Keratinocyte (primary cell): ENCODE data around the gene SLC6A19. TPM values are rescaled to one million over a fixed set of nuclear protein-coding genes. Genes with fewer than 3 reads are reported as not detected.

Source experiments
- DNase-seq: peaks from one replicate; pipeline ENCODE4 v3.0.0-alpha.2; 2011; ENCODE audit warnings: low read depth, missing footprints, low spot score
- FAIRE-seq: peaks from 2 replicates; lab custom pipeline; 2011; peaks lifted over from hg19 to GRCh38; lab: Jason Lieb, UNC
- H2AFZ ChIP-seq: 2 replicates; pipeline ENCODE4 v1.6.0; 2012; ENCODE audit warnings: low read length, control low read depth, inconsistent platforms; ENCODE audit not compliant: control insufficient read depth
- H3K27ac ChIP-seq: 2 replicates; pipeline ENCODE4 v1.5.1; 2011; ENCODE audit warnings: low read length; ENCODE audit not compliant: control insufficient read depth, insufficient read depth
- H3K27me3 ChIP-seq: 3 replicates; pipeline ENCODE4 v1.6.0; 2011; ENCODE audit warnings: low read length; ENCODE audit not compliant: control insufficient read depth, insufficient read depth; ENCODE audit errors: extremely low read depth
- H3K36me3 ChIP-seq, 2 experiments: 2 replicates in 1 of 2; 3 replicates in 1 of 2; pipeline ENCODE4 v1.5.1; 2011; ENCODE audit warnings: low read length in 2 of 2, mild to moderate bottlenecking in 1 of 2; ENCODE audit not compliant: control insufficient read depth in 2 of 2, insufficient read depth in 2 of 2; ENCODE audit errors: extremely low read depth in 1 of 2
- H3K4me1 ChIP-seq: 3 replicates; pipeline ENCODE4 v1.5.1; 2011; ENCODE audit warnings: low read length; ENCODE audit not compliant: control insufficient read depth, insufficient read depth; ENCODE audit errors: extremely low read depth
- H3K4me2 ChIP-seq: 3 replicates; pipeline ENCODE4 v1.6.0; 2011; ENCODE audit warnings: low read depth, low read length; ENCODE audit not compliant: control insufficient read depth, insufficient read depth; ENCODE audit errors: extremely low read depth
- H3K4me3 ChIP-seq, 3 experiments: fragments of 200-600 bp in 1 of 3; sonication (generic) in 1 of 3; 2 replicates in 2 of 3; 3 replicates in 1 of 3; pipeline ENCODE4 v1.5.1; 2011 to 2016; ENCODE audit warnings: low read length in 3 of 3, mild to moderate bottlenecking in 3 of 3, control low read depth in 2 of 3, inconsistent platforms in 1 of 3, low read depth in 1 of 3, mixed read lengths in 1 of 3, mixed run types in 1 of 3, moderate library complexity in 1 of 3; ENCODE audit not compliant: control insufficient read depth in 2 of 3, insufficient read depth in 2 of 3; ENCODE audit errors: extremely low read depth in 1 of 3
- H3K79me2 ChIP-seq: 2 replicates; pipeline ENCODE4 v1.6.0; 2012; ENCODE audit warnings: low read length; ENCODE audit not compliant: control insufficient read depth, insufficient read depth
- H3K9ac ChIP-seq: 3 replicates; pipeline ENCODE4 v1.6.0; 2011; ENCODE audit warnings: low read length; ENCODE audit not compliant: control insufficient read depth, insufficient read depth; ENCODE audit errors: extremely low read depth
- H3K9me1 ChIP-seq: 3 replicates; pipeline ENCODE4 v1.6.0; 2011; ENCODE audit warnings: low read length; ENCODE audit not compliant: control insufficient read depth, insufficient read depth; ENCODE audit errors: extremely low read depth
- H3K9me3 ChIP-seq: 2 replicates; pipeline ENCODE4 v1.5.1; 2012; ENCODE audit warnings: low read depth, low read length; ENCODE audit not compliant: control insufficient read depth
- H4K20me1 ChIP-seq: 3 replicates; pipeline ENCODE4 v1.6.0; 2011; ENCODE audit warnings: low read length; ENCODE audit not compliant: control insufficient read depth, insufficient read depth; ENCODE audit errors: extremely low read depth
- EZH2 ChIP-seq: IDR thresholded peaks from one replicate; pipeline ENCODE4 v1.6.1; 2012; ENCODE audit warnings: inconsistent platforms, mild to moderate bottlenecking, low read length, moderate library complexity
- dilution Hi-C: fragments of 300-500 bp; cut with MboI; formaldehyde crosslinking; loops from one replicate; pipeline ENCODE4 v1.7.0; 2020; ENCODE audit warnings: low sequenced_read_pairs; ENCODE audit not compliant: extremely low pct_ligation_motif_present
- polyA plus RNA-seq, 5 experiments: library from polyadenylated mRNA; depleted of rRNA in 3 of 5; stranded (reverse) in 3 of 5; stranded (forward) in 1 of 5; unstranded in 1 of 5; fragments of >200 nt; gene quantifications; 1 replicate in 1 of 5; 2 replicates in 3 of 5; 3 replicates in 1 of 5; pipeline versions ENCODE4 v1.2.1 to v1.2.3, GENCODE V29; 2011 to 2012; ENCODE audit warnings: missing spikeins in 2 of 5, low read depth in 1 of 5, low replicate concordance in 1 of 5
- TF ChIP-seq, protein P1 (sequence below), 3 experiments: IDR thresholded peaks in 1 of 3; conservative IDR thresholded peaks in 1 of 3; optimal IDR thresholded peaks in 1 of 3; 2 replicates in 2 of 3; 3 replicates in 1 of 3; pipeline versions ENCODE3 to v1.5.1; 2011; ENCODE audit warnings: low read length in 3 of 3, mild to moderate bottlenecking in 3 of 3, moderate library complexity in 2 of 3, control low read depth in 1 of 3, inconsistent platforms in 1 of 3; ENCODE audit not compliant: insufficient read depth in 2 of 3; ENCODE audit errors: extremely low read depth in 1 of 3

SLC6A19 gene
- polyA plus RNA-seq, 1 donor (not counting 4 experiments of a cell fraction or from before 2014, with no cell fraction given) = not detected

DNA sequence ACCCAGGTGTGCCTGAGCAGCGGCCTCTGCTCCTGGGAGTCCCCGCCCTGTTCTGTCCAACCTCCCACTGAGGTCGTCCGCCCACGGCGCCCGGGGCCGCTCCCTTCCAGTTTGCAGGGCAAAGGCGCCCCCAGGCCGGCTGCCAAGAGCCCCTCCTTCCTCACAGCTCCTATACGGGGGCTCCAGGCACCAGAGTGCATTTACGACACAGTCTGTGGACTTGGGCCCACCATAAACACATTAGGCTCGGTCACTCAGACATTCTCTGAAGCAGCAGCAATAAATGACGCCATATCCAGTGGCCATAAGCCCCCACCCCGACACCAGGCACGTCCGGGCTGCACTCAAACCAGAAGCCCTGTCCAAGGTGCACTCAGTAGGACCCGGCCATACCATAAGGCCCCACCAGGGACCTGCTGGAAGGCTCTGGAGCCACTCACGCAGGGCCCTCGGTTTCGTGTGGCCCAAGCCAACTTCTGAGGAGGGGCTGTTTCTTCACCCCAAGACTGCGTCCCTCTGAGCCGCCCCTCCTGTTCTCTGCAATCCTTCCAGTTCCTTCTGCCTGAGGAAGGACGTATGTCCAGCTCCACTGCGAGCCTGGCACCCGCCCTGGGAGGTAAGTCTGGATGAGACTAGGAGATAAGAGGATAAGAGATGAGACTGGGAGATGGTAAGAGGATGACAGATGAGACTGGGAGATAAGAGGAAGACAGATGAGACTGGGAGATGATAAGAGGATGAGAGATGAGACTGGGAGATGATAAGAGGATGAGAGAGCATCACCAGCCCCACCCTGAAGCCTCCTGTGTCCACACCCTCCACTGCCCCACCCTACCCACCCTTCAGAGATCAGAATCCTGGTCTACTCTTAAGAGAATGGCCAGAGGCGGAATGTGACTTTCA, 50.5 kb downstream of the SLC6A19 start:
- Histone ChIP-seq H3K4me1 (no peaks in the 10 kb centered on the region), H3K27ac (no peak overlapping the region), H2AFZ (no peak overlapping the region), H3K36me3 (no peaks in the 10 kb centered on the region), H3K9ac (no peak overlapping the region), H3K4me3 (no peak overlapping the region), H3K79me2 (no peaks in the 10 kb centered on the region), H3K9me1 (no peaks in the 10 kb centered on the region), H3K4me2 (no peak overlapping the region), H3K27me3 (no peaks in the 10 kb centered on the region), H3K9me3 (no peaks in the 10 kb centered on the region), H4K20me1 (no peaks in the 10 kb centered on the region)
- dilution Hi-C loops = no loop called here
- TF ChIP-seq, protein P1, sequence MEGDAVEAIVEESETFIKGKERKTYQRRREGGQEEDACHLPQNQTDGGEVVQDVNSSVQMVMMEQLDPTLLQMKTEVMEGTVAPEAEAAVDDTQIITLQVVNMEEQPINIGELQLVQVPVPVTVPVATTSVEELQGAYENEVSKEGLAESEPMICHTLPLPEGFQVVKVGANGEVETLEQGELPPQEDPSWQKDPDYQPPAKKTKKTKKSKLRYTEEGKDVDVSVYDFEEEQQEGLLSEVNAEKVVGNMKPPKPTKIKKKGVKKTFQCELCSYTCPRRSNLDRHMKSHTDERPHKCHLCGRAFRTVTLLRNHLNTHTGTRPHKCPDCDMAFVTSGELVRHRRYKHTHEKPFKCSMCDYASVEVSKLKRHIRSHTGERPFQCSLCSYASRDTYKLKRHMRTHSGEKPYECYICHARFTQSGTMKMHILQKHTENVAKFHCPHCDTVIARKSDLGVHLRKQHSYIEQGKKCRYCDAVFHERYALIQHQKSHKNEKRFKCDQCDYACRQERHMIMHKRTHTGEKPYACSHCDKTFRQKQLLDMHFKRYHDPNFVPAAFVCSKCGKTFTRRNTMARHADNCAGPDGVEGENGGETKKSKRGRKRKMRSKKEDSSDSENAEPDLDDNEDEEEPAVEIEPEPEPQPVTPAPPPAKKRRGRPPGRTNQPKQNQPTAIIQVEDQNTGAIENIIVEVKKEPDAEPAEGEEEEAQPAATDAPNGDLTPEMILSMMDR (optimal IDR thresholded peaks at IDR 0.05 in 1 of 3, IDR thresholded peaks at IDR 0.05 in 1 of 3, conservative IDR thresholded peaks at IDR 0.05 in 1 of 3; ENCODE audit: extremely low read depth in 1 of 3, insufficient read depth in 2 of 3, low read length in 3 of 3) = no peak
- no peak for TF ChIP-seq EZH2
- no peak for DNase-seq
- FAIRE-seq = no peak

DNA sequence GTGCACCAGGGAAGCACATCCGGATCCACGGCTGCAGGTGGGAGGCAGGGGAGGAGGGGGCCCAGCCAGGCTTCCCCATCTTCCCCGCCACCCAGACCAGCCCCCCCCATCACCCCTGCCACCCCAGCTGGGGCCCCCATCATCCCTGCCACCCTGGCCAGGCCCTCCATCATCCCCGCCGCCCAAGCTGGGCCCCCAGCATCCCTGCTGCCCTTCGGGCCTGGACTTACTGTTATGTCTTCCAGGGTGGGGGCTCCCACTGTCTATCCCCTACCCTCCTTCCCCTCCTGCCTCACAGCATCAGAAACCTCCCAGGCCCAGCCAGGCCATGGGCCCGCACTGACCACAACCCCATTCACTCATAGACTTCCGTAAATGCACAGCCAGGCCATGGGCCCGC, 51.3 kb downstream of the SLC6A19 start:
- H4K20me1 ChIP-seq = no peaks in the 10 kb centered on the region
- no peak overlapping the region for H3K4me3 ChIP-seq
- H2AFZ ChIP-seq = no peak overlapping the region
- no peaks in the 10 kb centered on the region for H3K36me3 ChIP-seq
- H3K9me1 ChIP-seq = no peaks in the 10 kb centered on the region
- no peaks in the 10 kb centered on the region for H3K27me3 ChIP-seq
- H3K79me2 ChIP-seq = no peaks in the 10 kb centered on the region
- dilution Hi-C loops = no loop called here
- peaks cover 3% of the 10 kb centered on the region for H3K9me3 ChIP-seq
- no peak for DNase-seq
- no peak overlapping the region for H3K4me2 ChIP-seq
- H3K9ac ChIP-seq = no peak overlapping the region
- FAIRE-seq = no peak
- no peaks in the 10 kb centered on the region for H3K4me1 ChIP-seq
- TF ChIP-seq, protein P1 (optimal IDR thresholded peaks at IDR 0.05 in 1 of 3, IDR thresholded peaks at IDR 0.05 in 1 of 3, conservative IDR thresholded peaks at IDR 0.05 in 1 of 3; ENCODE audit: extremely low read depth in 1 of 3, insufficient read depth in 2 of 3, low read length in 3 of 3) = no peak
- no peak for TF ChIP-seq EZH2
- H3K27ac ChIP-seq = no peak overlapping the region
